ENCODE measurements around the gene NOP9. TPM values are rescaled to one million over a fixed set of nuclear protein-coding genes. Genes with fewer than 3 reads are reported as not detected.

The NOP9 gene
- total RNA-seq, 1 experiment from 2014 or later, result 29.8 TPM

DNA sequence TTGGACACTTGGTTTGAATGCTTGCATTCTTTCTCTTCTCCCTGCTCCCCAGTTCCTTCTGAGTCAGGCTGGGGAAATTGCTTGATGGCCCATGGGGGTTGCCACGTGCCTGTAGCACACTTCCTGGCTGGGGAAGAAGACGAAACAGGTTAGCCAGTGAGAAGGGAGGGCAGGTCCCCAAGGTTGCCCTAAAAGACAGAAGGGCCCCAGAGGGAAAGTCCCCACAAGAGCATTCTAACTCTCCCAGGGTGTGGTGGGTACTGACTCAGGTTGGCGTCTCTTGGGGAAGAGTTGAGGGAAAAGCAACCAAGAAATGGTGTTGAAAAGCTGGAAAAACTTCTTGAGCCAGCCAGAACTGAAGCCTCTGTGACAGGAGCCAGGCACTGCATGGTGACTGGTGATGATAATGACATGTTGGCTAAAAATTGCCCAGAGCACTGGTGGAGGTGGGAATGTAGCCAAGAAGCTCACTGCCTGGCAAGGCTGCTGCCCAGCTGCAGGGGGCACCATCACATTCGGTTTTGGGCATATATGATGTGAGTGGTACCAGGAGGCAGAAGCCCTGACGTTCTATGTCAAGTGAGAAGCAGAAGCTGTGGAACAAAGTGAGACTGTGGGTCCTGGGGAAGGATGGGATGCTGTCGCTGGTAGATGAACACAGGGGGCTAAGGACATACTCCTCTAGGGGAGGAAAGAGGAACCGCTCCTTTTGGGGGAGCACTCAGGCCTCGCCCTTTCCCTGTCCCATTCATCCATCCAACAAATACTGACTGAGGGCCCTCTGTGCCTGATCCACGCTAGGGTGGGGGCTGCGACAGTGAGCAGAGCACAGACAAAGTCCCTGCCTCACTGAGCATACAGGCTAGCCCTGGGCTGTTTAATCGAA is 20.1 kb upstream of the NOP9 start:
- ChIA-PET CTCF (interaction anchor here (0.6 to 32.3 kb wide), 11 partner anchors 9 to 151 kb away, joined by 4 to 457 read pairs (median 6); partner anchors contain the start of genes CIDEB, DHRS1, LTB4R2 and NOP9), POLR2A (interaction anchor here (0.8 to 9.2 kb wide), 8 partner anchors 7 to 724 kb away, joined by 3 to 115 read pairs (median 5); partner anchors contain the start of genes DHRS1, NOP9, RABGGTA and TINF2)
- DNase-seq (ENCODE audit: unreplicated experiment), result peak; percentile 57

GRCh38 chr14:24280797-24281460 is 18.7 kb upstream of the NOP9 start:
- intact Hi-C loops (cut with micrococcal nuclease), result no loop called here
- BruUV-seq (replicated peaks), result no TSS peak
- H3K4me3 Mint-ChIP-seq (ENCODE audit: unreplicated experiment), result no peak overlapping the region
- peaks cover 7% of the 10 kb centered on the region for H3K36me3 Mint-ChIP-seq (ENCODE audit: insufficient read depth, unreplicated experiment)
- no peak for DNase-seq (ENCODE audit: unreplicated experiment)
- peaks cover 31% of the 10 kb centered on the region for H3K4me1 Mint-ChIP-seq (ENCODE audit: insufficient read depth, unreplicated experiment)
- CTCF ChIA-PET, result interaction anchor here (0.9 to 32.3 kb wide), 11 partner anchors 9 to 39 kb away, joined by 3 to 457 read pairs (median 6); partner anchors contain the start of genes CIDEB, DHRS1, NOP9 and TINF2
- no peak for TF ChIP-seq CTCF (IDR thresholded peaks at IDR 0.05; ENCODE audit: unreplicated experiment)
- no peaks in the 10 kb centered on the region for H3K27me3 Mint-ChIP-seq (ENCODE audit: insufficient read depth, unreplicated experiment)
- POLR2A ChIA-PET, result interaction anchor here (0.7 to 9.2 kb wide), 15 partner anchors 9 to 86 kb away, joined by 3 to 115 read pairs (median 6); partner anchors contain the start of genes CHMP4A, DHRS1, NOP9 and RABGGTA
- H3K9me3 Mint-ChIP-seq (ENCODE audit: unreplicated experiment), result peaks cover 7% of the 10 kb centered on the region
- H3K27ac Mint-ChIP-seq (ENCODE audit: low read depth, unreplicated experiment), result peak overlapping the region; percentile 53

More for the DNA sequence above, 20.1 kb upstream of the NOP9 start:
- TF ChIP-seq CTCF (IDR thresholded peaks at IDR 0.05; ENCODE audit: unreplicated experiment), result no peak
- peaks cover 7% of the 10 kb centered on the region for H3K9me3 Mint-ChIP-seq (ENCODE audit: unreplicated experiment)
- peak overlapping the region; percentile 47 for H3K27ac Mint-ChIP-seq (ENCODE audit: low read depth, unreplicated experiment)
- H3K4me1 Mint-ChIP-seq (ENCODE audit: insufficient read depth, unreplicated experiment), result peaks cover 29% of the 10 kb centered on the region
- H3K36me3 Mint-ChIP-seq (ENCODE audit: insufficient read depth, unreplicated experiment), result peaks cover 7% of the 10 kb centered on the region
- intact Hi-C loops (cut with micrococcal nuclease), result no loop called here
- H3K4me3 Mint-ChIP-seq (ENCODE audit: unreplicated experiment), result no peak overlapping the region
- no peaks in the 10 kb centered on the region for H3K27me3 Mint-ChIP-seq (ENCODE audit: insufficient read depth, unreplicated experiment)
- no TSS peak for BruUV-seq (replicated peaks)

- H3K4me3 Mint-ChIP-seq (ENCODE audit: unreplicated experiment), result no peak overlapping the region
- H3K27me3 Mint-ChIP-seq (ENCODE audit: insufficient read depth, unreplicated experiment), result no peaks in the 10 kb centered on the region
- H3K9me3 Mint-ChIP-seq (ENCODE audit: unreplicated experiment), result peaks cover 7% of the 10 kb centered on the region
- BruUV-seq (replicated peaks), result no TSS peak
- ChIA-PET POLR2A (interaction anchor here (1.0 to 9.2 kb wide), 10 partner anchors 9 to 86 kb away, joined by 3 to 115 read pairs (median 16); partner anchors contain the start of genes CHMP4A, DHRS1, NOP9 and RABGGTA), CTCF (interaction anchor here (1.8 to 32.3 kb wide), 4 partner anchors 10 to 40 kb away, joined by 4 to 457 read pairs (median 74); partner anchors contain the start of genes CIDEB, DHRS1, NOP9 and TINF2)
- TF ChIP-seq CTCF (IDR thresholded peaks at IDR 0.05; ENCODE audit: unreplicated experiment), result no peak
- no peak for DNase-seq (ENCODE audit: unreplicated experiment)
- intact Hi-C loops (cut with micrococcal nuclease), result no loop called here
- peaks cover 37% of the 10 kb centered on the region for H3K4me1 Mint-ChIP-seq (ENCODE audit: insufficient read depth, unreplicated experiment)
- peaks cover 7% of the 10 kb centered on the region for H3K36me3 Mint-ChIP-seq (ENCODE audit: insufficient read depth, unreplicated experiment)
- H3K27ac Mint-ChIP-seq (ENCODE audit: low read depth, unreplicated experiment), result peak overlapping the region; percentile 53
Measured at GRCh38 chr14:24281636-24282035, 18.0 kb upstream of the NOP9 start.
